ENCODE measurements around the gene IQGAP2.

DNA sequence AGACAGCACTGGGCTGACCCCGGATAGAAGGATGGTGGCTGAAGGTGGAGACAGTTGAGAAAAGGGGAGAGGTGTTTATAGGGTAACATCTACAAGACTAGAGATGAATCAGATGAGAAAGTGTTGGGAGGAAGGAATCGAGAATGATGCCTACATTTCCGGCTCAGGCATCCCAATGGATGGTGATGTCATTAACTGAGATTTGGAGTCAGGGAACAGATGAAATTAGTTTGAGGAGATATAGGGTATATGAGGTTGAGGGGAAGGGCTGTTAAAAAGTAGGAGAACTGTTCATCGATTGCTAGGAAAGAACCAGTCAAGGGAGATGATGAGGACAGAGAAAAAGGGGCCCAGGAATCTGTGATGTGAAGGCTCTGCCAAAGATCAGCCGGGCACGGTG lies 24.7 kb upstream of the IQGAP2 start:
- TF ChIP-seq, protein P1, sequence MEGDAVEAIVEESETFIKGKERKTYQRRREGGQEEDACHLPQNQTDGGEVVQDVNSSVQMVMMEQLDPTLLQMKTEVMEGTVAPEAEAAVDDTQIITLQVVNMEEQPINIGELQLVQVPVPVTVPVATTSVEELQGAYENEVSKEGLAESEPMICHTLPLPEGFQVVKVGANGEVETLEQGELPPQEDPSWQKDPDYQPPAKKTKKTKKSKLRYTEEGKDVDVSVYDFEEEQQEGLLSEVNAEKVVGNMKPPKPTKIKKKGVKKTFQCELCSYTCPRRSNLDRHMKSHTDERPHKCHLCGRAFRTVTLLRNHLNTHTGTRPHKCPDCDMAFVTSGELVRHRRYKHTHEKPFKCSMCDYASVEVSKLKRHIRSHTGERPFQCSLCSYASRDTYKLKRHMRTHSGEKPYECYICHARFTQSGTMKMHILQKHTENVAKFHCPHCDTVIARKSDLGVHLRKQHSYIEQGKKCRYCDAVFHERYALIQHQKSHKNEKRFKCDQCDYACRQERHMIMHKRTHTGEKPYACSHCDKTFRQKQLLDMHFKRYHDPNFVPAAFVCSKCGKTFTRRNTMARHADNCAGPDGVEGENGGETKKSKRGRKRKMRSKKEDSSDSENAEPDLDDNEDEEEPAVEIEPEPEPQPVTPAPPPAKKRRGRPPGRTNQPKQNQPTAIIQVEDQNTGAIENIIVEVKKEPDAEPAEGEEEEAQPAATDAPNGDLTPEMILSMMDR (IDR thresholded peaks at IDR 0.05): no peak
- TF ChIP-seq POLR2A (IDR thresholded peaks at IDR 0.05): no peak
